SIG-M5 (cell line): Measurements from ENCODE around the gene FBXL7.

Experiments
- DNase-seq: peaks from one replicate; lab custom pipeline; 2025; lab: John Stamatoyannopoulos, UW

FBXL7 gene

DNA sequence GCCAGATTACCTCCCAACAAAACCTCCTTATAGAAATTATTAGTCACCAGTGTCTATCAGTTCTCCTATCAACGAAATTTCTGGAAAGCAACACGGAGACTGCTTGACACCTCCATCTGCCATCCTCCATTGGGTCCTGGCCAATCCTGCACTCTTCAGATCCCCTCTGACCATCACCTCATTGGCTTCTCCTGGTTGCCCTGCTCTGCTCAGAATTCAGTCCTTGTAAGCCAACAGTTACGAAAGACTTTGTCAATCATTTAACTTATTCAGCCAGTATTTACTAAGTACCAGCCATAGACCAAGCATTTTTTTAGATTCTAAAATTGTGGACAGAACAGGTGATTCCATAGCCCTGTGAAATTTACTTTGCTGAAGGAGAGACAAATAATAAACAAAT lies 451.1 kb downstream of the FBXL7 start:
- DNase-seq = no peak

GRCh38 chr5:15951550-15951949 lies 451.6 kb downstream of the FBXL7 start:
- no peak for DNase-seq

DNA sequence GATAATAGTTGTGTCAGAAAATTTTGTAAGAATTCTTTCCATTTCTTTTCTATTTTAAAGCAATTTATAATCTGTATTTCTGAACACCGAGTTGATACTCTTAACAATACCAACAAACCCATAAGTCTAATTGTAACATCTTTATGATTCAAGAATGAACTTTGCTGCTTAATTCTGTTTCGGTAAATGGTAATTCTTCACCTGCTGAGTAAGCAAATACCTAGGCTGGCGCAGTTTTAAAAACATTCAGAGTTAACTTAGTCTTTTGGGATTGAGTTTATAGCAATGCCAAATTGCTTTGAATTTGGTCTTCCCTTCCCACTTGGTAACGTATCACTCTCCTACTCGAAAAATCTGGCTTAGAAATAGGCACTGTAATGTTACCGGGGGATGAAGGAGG lies 456.6 kb downstream of the FBXL7 start:
- DNase-seq = no peak

- no peak for DNase-seq
Measured at GRCh38 chr5:15957124-15957523, 457.1 kb downstream of the FBXL7 start.

DNA sequence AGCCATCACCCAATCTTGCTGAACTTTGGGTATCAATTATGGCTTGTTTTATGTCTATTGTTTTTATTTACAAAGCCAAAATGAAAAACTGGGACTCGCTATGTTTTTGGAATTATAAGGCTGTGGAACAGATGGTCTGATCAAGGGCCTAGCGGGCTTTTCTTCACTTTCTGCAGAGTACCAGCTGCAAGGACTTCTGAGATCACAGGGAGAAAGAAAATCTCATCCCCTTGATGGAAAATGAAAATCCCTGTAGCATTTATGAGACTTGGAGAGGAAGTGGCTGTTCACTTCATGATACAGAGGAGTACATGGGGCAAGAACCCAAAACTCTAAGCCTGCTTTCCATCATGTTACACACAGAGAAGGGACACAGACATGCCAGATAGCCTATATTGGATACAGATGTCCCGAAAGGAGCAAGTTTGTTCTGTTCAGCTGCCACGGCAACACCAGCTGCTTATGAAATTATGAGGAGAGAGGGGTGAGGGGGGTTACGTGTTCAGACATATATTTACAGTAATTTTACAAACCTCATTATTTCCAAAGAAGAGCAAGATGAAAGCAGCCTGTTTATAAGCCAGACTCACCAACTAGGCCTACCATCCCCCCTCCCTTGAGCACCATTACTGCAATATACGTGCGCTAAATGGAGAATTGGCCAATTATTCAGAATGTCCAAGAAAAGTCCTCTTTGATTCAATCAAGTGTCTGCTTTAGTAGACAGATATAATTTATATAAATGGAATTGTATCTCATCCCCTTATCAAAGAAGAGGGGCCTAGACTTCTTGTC lies 459.6 kb downstream of the FBXL7 start:
- no peak for DNase-seq

DNA sequence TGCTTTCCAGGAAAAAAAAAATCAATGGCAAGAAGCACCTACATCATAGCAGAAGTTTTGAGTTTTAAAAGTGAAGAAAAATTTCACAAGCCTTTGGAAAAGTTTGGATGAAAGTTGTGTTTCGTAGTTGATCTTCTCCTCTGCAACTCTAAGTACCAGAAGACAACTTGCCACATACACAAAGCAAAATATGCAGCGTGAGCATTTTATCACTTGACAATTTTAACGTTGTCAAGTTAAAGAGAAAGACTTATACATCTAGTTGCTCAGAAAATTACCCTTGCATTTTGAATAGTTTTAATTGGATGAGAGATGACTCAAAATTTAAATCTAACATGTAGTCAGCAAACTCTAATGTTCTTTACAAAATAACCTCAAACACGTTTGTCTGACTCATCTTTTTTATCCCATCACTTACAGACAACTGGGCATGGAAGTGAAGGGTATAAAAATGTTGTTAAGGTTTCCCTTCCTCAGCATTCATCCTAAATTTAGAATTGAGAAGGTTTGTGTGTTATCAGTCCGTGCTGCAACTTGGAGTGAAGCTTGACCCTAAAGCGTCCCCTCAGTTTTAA lies 466.2 kb downstream of the FBXL7 start:
- DNase-seq = no peak

DNA sequence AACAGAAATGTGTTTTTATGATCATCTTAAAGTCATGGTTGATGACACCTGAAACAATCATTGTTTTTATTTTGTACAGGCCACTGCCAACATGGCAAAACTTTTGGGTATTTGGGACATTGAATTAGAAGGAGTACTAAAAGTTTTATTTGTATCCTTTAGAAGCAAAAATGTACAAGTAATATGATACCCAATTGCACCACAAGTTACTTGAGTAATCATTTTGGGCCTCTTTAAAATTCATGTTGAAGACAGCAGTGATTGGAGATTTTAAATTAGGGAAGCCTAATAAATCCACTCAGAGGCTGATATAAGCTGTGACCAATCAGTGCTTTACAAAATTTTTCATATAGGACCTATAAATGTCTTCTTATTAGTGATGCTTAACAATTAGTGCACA lies 466.7 kb downstream of the FBXL7 start:
- DNase-seq = no peak

DNA sequence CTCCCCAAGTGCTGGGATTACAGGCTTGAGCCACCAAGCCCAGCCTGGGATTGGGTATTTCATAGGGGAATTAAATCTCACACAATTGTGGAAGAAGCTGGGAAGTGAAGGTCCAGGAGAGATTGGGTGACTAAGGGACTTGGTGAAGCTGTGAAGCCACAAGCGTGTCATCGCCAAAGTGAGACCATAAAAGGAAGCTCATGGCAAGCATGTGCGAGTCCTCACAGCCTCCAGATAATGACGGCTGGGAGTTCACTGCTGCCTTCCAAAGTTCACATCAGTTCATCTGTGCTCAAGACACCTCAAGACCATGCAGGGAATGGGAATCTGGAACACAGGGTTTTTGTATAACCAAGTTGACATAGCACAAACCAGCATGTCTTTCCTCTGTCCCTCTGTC lies 469.0 kb downstream of the FBXL7 start:
- no peak for DNase-seq

GRCh38 chr5:15977851-15978250 lies 477.9 kb downstream of the FBXL7 start:
- DNase-seq = no peak

DNA sequence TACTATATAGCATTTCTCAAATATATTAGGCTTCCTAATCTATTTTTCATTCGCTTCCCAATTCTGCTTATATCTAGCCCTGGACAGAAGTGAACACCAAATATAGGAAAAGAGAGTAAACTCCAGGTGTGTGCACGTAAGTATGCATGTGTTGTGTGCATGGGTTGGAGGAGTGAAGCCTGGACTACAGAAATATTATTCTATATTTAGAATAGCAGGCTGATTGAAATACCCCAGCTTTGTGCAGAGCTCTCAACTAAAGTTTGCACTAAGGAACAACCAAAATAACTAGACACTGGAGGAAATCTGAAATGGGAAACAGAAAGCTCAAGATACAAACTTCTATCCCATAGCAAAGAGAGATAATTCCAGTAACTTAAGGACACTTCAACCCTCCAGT lies 480.9 kb downstream of the FBXL7 start:
- DNase-seq = no peak

GRCh38 chr5:15983392-15983791 lies 483.4 kb downstream of the FBXL7 start:
- no peak for DNase-seq
